IPS DF 4.7 (cell line): ENCODE data around the gene PI4K2B.
"Not testable (repeated sequence)": the region's sequence is repeated elsewhere in the genome, so short reads cannot be mapped to it uniquely, and the experiment has no call there.

Experiments
- DNase-seq: peaks from one replicate; pipeline ENCODE4 v3.0.0-alpha.2; 2013; ENCODE audit warnings: low spot score; ENCODE audit errors: extremely low read depth

Gene PI4K2B

GRCh38 chr4:25233737-25234389, at the start of gene PI4K2B:
PI4K2B (plus strand) TSS chr4:25234033; CDS start chr4:25234164, 131 bp downstream.
- no peak for DNase-seq

GRCh38 chr4:25184056-25184455, 49.8 kb upstream of the PI4K2B start:
- no peak for DNase-seq

GRCh38 chr4:25190407-25190806, 43.4 kb upstream of the PI4K2B start:
- no peak for DNase-seq

- DNase-seq = no peak
Measured at GRCh38 chr4:25198713-25199112, 35.1 kb upstream of the PI4K2B start.

- DNase-seq = no peak
Measured at GRCh38 chr4:25207997-25208396, 25.8 kb upstream of the PI4K2B start.

- no peak for DNase-seq
Measured at GRCh38 chr4:25209702-25210101, 24.1 kb upstream of the PI4K2B start.

GRCh38 chr4:25211721-25212120, 22.1 kb upstream of the PI4K2B start:
- DNase-seq = no peak

GRCh38 chr4:25212822-25213221, 21.0 kb upstream of the PI4K2B start:
- no peak for DNase-seq

- no peak for DNase-seq
Measured at GRCh38 chr4:25213347-25213979, 20.4 kb upstream of the PI4K2B start.

GRCh38 chr4:25214750-25215149, 19.1 kb upstream of the PI4K2B start:
- DNase-seq = not testable (repeated sequence)

- no peak for DNase-seq
Measured at GRCh38 chr4:25215511-25215910, 18.3 kb upstream of the PI4K2B start.

GRCh38 chr4:25221377-25221776, 12.5 kb upstream of the PI4K2B start:
- DNase-seq = no peak

GRCh38 chr4:25223802-25224375, 9.9 kb upstream of the PI4K2B start:
- no peak for DNase-seq

GRCh38 chr4:25229804-25230203, 4.0 kb upstream of the PI4K2B start:
- DNase-seq = no peak

GRCh38 chr4:25233194-25233593, 639 bp upstream of the PI4K2B start:
- no peak for DNase-seq

- no peak for DNase-seq
Measured at GRCh38 chr4:25234390-25235370, 847 bp downstream of the PI4K2B start.

- no peak for DNase-seq
Measured at GRCh38 chr4:25235401-25235800, 1.6 kb downstream of the PI4K2B start.

- DNase-seq = not testable (repeated sequence)
Measured at GRCh38 chr4:25236030-25236429, 2.2 kb downstream of the PI4K2B start.

GRCh38 chr4:25236971-25237370, 3.1 kb downstream of the PI4K2B start:
- no peak for DNase-seq

- DNase-seq = no peak
Measured at GRCh38 chr4:25238052-25238451, 4.2 kb downstream of the PI4K2B start.

GRCh38 chr4:25239528-25239927, 5.7 kb downstream of the PI4K2B start:
- not testable (repeated sequence) for DNase-seq
